Stimulated activated CD8-positive, alpha-beta memory T cell treated with anti-CD3 and anti-CD28 coated beads, Interleukin-4, amount 100 ng/mL, for 1 hour (primary cell): ENCODE results near the gene ENPP3.
"Not testable (repeated sequence)": the region's sequence is repeated elsewhere in the genome, so short reads cannot be mapped to it uniquely, and the experiment has no call there.

Experiments used
- DNase-seq, 2 donors: peaks; one replicate each; pipeline ENCODE4 v3.0.0-alpha.2; 2020; ENCODE audit warnings: low read depth in 2 of 2, low spot score in 1 of 2

Gene ENPP3

DNA sequence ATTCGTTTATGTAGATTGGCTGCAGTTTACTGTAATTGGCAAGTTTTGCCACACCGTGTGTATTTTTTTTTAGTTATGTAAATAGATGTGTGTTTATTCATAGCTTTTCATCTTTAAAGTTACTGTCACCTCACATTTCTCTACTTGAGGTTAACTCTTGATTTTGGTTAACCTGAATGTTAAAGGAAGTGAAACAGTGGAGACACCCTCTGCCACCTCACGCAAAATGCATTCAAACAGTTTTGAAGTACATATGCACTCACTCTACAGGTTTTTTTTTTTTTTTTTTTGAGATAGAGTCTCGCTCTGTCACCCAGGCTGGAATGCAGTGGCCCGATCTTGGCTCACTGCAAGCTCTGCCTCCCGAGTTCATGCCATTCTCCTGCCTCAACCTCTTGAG lies 46.4 kb downstream of the ENPP3 start:
- DNase-seq, result no peak

DNA sequence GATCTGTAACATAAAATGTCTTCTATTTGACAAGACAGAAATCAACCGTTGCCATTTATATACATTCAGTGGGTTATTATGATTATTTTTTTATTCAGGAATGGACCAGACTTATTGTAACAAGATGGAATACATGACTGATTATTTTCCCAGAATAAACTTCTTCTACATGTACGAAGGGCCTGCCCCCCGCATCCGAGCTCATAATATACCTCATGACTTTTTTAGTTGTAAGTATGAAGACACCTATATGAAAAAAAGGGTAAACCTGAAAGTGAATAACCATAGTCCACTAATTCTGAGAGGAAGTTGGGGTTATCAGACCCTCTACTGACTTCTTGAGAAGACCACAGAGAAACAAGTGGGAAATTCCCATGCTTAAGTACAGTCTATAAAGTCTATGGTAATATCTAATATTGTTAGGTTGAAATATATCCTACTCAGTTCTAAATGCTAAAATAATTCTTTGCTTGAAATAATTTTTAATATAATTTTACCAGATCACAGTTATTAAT lies 48.2 kb downstream of the ENPP3 start:
- no peak for DNase-seq

DNA sequence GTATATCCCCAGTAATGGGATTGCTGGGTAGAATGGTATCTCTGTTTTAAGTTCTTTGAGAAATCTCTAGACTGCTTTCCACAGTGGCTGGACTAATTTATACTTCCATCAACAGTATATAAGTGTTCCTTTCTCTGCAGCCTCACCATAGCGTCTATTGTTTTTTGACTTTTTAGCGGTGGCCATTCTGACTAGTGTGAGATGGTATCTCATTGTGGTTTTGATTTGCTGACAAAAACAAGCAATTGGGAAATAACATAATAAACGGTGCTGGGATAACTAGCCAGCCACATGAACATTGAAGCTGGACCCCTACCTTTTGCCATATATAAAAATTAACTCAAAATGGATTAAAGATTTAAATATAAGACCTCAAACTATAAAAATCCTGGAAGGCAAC lies 49.9 kb downstream of the ENPP3 start:
- DNase-seq, result no peak

- DNase-seq, result no peak
These were observed 51.2 kb downstream of the ENPP3 start for GRCh38 chr6:131688286-131688685.

DNA sequence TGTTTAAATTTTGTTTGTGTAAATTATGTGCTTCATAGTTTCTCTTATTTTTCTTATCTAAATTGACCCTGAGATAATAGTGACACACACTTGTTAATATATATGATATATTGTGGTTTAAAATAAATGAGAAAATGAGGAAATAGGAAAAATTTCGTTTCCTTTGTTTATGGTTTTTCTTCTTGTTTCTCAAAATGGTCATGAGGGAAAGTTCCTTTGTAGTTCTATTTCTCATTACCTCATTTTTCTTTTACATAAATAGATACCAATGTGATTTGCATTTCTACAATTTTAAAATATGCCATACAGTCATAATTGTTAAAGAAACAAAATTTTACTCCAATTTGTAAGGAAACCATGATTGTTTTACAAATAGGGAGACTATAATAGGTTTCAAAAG lies 54.9 kb downstream of the ENPP3 start:
- DNase-seq, result no peak

DNA sequence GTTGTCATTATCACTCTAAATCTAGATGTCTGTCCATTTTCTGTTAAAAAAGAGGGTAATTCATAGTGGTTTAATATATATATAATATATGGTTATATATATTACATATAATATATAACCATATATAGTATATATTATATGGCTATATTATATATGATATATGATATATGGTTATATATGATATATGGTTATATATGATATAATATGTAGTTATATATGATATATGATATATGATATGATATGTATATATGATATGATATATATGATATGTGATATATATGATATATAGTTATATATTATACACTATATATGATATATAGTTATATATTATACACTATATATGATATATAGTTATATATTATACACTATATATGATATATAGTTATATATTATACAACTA lies 55.5 kb downstream of the ENPP3 start:
- no peak for DNase-seq

- no peak for DNase-seq
These were observed 56.3 kb downstream of the ENPP3 start for GRCh38 chr6:131693384-131693783.

DNA sequence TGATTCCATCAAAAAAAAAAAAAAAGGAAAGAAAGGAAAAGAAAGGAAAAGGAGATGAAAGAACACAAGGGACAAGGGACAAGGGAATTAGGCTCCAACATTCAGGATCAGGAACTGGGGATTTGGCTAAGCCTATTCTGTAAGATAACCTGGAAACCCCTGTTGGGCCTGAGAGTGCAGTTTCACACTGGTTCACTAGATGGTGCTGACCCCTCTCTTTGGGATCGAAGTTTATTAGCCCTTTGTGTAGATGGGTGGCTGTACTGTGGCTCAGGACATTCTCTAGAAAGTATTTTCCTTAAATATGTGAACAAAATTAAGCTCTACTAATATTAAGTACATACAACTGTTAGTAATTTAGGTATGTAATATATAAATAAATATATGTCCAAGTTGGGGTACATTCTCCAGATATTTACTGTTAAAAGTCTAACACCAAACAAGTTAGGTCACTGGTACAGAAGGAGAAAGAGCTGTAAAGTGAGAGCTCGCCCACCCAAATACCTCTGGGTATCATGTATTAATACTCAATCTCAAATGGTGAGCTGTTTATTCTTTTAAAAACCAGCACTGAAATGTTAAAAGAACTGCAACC lies 57.8 kb downstream of the ENPP3 start:
- DNase-seq, result no peak

DNA sequence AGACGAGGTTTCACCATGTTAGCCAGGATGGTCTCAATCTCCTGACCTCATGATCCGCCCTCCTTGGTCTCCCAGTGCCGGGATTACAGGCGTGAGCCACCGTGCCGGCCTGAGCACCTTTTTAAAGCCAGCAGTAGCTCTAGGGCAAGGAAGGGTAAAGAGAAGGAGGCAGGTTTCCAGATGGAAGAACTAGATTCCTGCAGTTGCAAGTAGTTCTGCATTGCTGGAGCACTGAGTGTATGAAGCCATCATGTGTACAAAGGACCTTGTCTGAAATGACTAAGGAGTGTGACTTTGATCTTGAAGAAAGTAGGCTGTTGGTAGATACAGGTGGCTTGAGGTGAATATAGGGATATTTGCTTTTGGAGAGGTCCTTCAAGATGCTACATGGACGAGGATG lies 59.9 kb downstream of the ENPP3 start:
- no peak for DNase-seq

DNA sequence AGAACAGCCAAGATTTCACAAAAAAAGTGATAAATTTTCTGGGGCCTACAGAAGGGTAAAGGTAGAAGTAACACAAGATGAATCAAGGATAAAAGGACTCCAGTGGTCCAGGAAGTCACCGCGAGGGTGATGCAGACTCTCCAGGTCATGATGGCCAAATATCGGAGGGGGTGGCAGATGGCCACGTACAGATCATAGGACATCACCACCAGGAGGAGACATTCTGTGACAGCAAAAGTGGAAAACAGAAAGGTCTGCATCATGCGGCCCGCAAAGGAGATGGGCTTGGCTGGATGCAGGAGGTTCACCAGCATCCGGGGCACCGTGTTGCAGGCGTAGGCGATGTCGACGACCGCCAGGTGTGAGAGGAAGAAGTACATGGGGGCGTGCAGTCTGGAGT lies 63.7 kb downstream of the ENPP3 start:
- not testable (repeated sequence) for DNase-seq

DNA sequence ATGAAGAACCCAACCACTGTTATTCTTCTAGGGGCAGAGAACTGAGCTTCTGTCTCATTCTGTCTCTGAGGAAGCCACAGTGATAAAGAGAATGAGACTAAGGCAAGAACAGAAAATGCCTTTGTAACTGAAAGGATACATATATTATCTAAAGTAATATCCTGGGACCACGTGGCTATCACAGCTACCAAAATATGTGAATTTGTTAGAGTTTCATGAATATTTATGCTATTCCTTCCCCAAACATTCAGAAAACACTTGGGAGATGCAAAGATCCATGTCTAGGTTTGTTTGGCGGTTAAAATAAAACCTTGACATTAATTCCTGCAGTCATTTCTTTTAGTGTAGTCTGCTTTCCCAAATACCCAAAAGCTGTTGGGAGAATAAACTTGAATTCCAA lies 66.8 kb downstream of the ENPP3 start:
- not testable (repeated sequence) for DNase-seq

GRCh38 chr6:131710917-131711316 lies 73.8 kb downstream of the ENPP3 start, which contains the start of gene CTAGE9:
TSS of gene CTAGE9 (minus strand) at chr6:131711017. CDS start at chr6:131711017, 0 bp downstream.
- not testable (repeated sequence) for DNase-seq

DNA sequence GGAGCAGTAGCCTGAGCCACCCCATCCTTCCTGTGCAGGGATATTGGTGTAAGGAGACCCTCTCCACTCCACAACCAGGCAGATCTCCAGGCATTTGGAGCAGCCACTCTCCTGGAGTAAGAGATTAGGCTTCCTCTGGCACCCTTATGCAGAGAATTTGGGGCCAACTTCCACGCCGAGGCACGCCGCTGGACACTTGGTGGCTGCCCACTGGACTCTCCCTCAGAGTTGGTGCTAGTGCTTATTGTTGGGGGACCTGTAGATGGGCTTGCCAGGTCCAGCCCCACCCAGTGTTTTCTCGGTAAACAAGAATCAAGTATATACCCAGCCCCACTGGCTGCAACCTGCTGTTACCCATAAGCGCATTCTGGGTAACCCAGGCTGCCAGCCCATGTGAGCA lies 78.5 kb downstream of the ENPP3 start:
- not testable (repeated sequence) for DNase-seq

GRCh38 chr6:131717836-131718542 lies 80.9 kb downstream of the ENPP3 start:
- DNase-seq, result no peak

DNA sequence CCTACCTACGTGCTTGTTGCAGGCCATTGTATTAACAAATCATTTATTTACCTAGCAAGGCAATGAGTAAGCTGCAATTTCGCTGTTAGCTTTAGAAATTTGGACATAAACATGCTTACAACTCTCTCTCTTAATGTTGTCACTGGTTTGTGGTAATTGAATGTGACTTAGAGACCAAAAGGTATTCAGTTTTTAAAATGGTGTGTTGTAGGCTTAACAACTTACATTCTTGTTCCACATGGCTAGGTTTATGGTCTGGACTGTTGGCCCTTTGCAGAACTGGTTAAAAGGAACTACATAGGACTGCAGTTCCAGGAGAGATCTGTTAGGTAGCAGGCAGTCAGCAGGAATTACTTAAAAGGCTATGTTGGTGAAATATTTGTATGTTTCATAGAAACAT lies 84.1 kb downstream of the ENPP3 start:
- DNase-seq, result no peak

GRCh38 chr6:131724114-131724513 lies 87.0 kb downstream of the ENPP3 start:
- DNase-seq, result no peak

DNA sequence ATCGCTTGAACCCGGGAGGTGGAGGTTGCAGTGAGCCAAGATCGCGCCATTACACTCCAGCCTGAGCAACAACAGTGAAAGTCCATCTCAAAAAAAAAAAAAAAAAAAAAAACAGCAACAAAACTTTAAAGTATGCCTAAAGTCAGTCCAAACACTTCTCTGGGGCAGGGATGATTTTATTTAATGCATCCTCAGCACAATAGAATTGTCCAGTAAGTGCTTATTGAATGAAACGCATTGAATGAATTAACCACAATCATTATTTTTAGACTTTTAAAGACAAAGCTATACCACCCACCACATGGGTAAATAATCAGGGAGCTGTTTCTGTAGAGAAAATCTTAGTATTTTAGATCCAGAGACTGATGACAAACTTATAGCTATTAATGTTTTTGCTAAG lies 90.4 kb downstream of the ENPP3 start:
- DNase-seq, result no peak

GRCh38 chr6:131727868-131728267 lies 90.8 kb downstream of the ENPP3 start:
- DNase-seq, result no peak

DNA sequence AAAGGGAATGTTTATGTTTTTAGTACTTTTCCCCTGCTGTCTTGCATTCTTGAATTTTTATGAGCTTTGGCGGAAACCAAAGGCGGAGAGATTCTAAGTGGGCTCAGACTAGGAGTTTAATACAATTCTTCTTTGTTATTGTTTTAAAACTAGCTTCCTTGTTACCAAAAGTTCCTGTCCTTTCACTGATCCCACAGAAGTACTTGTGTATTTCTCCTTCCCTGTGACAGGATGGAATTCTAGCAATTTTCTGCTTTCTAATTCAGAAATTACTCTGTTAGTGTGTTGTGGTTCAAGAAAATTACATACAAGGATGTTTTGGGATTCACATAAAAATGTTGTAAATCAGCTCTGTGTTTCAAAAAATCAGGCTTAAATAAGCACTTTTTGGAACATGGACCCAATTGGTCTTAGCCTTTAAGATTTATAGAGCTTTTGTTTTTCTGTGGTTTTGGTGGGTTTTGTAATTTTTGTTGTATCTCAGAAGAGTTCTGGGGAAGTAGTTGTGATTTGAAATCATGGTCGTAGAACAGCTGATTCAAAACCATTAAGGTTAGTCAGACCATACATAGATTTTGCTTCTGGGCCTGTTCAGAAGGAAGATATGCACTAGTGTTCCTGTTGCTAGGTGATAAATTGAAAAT lies 91.3 kb downstream of the ENPP3 start:
- no peak for DNase-seq

DNA sequence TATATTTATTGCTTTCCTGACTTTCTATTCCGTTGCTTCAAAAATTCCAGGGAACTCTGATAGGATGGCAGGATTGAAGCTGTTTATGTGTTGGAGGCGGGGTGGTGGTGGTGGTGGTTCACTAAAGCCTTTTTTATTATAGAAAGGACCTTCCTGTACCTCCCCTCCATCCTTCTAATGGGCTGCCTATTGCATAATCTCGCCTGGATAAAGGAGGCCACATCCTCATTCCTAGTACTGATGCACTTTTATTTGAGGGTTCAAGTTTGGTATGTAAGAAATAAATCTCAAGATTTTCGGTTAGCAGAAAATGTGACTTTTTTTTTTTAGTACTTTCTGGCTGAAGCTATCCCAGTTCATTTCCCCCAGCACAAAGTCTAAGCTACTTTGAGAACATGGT lies 92.4 kb downstream of the ENPP3 start:
- DNase-seq, result no peak

- DNase-seq, result no peak
These were observed 93.2 kb downstream of the ENPP3 start for GRCh38 chr6:131730264-131730663.

DNA sequence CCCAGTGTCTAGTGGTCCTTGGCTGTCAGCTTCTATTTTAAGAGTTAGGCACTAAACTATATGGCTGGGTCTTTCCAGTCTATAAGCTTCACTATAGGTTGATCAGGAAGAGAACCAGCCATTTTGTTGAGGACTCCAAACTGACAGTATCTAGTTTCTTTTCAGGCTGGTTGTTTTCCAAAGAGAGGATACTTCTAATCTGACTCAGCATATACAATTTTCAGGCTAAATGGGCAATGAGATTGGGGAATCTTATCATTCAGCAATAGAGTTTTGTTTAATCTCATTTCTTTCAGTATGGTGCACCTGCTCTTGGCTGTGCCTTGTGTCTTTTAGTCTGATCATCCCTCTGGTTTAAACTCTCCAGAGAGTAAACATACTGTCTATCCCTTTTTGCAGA lies 94.1 kb downstream of the ENPP3 start:
- no peak for DNase-seq
